HG03108 (cell line): Measurements from ENCODE around the gene XDH.

Experiments
- ATAC-seq: cut with Tn5 transposase; IDR thresholded peaks from one replicate; pipeline ENCODE4 v1.9.1; 2021; ENCODE audit warnings: moderate library complexity; ENCODE audit not compliant: unreplicated experiment

XDH gene

GRCh38 chr2:31404302-31404701, 10.2 kb downstream of the XDH start:
- no peak for ATAC-seq

- ATAC-seq = no peak
Measured at GRCh38 chr2:31402388-31402787, 12.2 kb downstream of the XDH start.

DNA sequence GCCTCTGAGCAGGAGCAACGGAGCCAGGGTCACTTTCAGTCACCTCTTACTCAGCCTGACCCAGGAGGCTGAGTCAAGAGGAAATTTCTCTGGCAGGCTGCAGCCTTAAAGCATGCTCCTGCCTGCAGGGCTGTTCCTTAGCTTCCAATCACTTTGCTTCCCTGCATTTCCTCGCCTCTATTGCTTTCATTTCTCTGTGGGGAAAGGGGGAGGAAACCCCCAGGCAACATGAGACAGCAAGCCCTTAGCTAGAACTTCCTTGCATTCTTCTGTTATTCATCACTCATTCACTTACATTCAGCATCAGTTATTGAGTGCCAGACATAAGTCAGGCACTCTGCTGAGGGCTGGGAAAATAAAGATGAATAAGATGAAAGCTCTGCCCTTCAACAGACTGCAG, 13.0 kb downstream of the XDH start:
- no peak for ATAC-seq

DNA sequence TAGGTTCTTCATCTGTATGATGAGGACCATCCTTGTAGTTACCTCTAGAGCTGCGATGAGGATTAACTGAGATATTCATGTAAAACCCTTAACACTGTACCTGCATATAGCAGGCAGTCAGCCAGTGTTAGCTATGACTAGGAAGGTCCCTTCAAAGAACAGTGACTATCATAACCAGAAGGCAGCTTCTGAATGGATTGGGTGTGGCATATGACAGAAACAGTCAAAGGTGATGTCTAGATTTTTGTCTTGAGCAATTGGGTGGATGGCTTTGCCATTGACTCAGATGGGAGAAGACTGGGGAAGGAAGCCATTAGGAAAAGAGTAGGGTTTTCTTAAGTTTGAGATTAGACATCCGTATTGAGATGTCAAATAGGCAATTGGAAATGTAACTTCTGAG, 15.7 kb downstream of the XDH start:
- ATAC-seq = no peak

- ATAC-seq = no peak
Measured at GRCh38 chr2:31397094-31397493, 17.4 kb downstream of the XDH start.

DNA sequence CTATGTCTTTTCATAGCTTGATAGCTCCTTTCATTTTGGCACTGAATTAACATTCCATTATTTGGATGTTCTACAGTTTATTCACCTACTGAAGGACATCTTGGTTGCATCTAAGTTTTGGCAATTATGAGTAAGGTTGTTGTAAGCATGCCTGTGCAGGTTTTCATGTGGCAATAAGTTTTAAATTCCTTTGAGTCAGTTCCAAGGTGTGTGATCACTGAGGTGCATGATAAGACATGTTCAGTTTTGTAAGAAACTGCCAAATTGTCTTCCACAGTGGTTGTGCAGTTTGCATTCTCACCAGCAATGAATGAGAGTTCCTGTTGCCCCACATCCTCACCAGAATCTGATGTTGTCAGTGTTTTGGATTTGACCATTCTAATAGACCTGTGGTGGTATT, 24.2 kb downstream of the XDH start:
- ATAC-seq = no peak

- no peak for ATAC-seq
Measured at GRCh38 chr2:31388736-31389135, 25.8 kb downstream of the XDH start.

DNA sequence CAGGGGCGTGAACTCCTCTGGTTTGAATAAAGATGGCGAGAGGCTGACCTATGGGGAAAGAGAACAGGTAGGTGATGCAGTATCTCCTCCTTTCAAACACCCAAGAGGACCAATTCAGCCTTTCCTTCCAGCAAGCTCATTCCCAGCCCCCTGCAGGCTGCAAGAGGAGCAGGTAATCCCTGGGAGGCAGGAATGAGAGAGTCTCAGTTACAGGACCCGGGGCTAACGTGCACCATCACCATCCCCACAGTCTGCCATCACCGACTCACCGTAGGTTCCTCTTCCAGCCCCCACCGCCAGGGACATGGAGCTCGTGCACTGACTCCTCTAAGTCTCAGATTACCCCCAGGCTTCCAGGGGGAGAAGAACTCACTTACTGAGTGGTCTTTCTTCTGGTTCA, 26.7 kb downstream of the XDH start:
- ATAC-seq = no peak

DNA sequence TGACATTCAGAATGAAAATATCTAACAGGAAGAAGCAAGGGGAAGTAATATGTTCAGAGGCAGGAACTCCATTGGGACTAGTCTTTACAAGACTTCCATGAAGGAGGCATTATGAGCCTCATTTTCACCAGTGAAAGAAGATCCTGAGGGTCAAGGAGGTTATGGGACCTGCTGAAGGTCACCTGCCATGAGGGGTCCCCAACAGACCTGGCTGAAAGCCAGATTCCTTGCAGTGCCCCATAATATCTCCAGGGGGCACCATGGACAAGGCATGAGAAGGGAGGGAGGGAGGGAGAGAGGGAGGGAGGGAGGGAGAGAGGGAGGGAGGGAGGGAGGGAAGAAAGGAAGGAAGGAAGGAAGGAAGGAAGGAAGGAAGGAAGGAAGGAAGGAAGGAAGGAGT, 27.9 kb downstream of the XDH start:
- no peak for ATAC-seq

DNA sequence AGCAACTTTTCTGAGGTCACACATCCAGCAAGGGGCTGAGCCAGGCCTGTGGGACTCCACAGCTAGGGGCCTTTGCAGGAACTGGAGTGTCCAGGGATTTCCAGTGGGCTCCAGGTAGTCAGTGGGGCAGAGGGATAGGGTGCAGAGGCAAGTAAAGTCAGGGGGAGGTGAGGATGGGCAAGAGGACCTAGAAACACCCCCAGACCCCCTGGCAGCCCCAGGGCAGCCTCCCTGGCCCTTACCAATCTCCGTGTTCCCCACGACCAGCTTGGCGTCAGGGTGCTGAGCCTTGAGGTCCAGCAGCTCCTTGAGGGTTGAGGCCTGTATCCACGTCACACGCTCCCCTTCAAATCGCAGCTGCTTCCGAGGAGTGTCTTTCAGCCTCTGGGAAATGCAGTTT, 28.4 kb downstream of the XDH start:
- no peak for ATAC-seq

DNA sequence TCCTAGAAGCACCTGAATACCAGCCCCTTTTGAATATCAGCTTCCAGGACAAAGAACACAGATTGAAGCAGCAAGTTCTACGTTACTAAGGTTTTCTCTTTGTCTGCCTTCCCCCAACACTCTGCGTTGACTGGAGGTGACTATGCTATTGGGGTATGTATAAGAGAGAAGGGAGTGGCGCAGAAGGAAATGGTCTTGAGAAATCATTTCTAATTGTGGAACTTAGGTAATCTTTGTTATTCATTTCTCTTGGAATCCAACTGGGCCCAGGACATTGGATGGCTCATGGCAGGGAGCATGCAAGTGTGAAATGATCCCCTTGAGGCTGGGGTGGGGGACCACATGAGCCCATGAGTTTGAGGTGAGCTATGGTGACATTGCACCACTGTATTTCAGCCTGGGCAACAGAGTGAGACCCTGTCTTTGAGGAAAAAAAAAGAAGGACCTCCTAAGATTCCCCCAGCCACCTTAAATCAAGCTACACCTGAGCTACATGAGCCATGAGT, 29.7 kb downstream of the XDH start:
- no peak for ATAC-seq

DNA sequence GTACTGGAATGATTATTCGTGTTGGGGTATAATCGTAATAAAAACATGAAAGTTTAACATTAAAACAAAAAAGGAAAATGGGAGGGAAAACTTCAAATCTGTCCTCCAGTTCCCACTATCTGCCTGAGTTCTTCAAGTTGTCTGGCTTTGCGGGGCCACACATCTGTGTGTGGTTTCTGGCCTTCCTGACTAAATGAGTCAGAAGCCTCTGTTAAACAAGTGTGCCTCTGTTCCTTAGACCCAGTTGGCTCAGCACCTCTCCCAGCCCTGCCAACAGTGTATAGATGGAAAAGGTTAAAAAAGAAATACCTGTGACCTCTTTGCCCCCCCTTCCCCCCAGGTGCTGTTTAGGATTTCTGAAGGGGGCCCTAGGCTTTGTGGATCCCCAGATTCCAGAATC, 30.2 kb downstream of the XDH start:
- no peak for ATAC-seq

GRCh38 chr2:31383471-31384153, 30.9 kb downstream of the XDH start:
- ATAC-seq = no peak

DNA sequence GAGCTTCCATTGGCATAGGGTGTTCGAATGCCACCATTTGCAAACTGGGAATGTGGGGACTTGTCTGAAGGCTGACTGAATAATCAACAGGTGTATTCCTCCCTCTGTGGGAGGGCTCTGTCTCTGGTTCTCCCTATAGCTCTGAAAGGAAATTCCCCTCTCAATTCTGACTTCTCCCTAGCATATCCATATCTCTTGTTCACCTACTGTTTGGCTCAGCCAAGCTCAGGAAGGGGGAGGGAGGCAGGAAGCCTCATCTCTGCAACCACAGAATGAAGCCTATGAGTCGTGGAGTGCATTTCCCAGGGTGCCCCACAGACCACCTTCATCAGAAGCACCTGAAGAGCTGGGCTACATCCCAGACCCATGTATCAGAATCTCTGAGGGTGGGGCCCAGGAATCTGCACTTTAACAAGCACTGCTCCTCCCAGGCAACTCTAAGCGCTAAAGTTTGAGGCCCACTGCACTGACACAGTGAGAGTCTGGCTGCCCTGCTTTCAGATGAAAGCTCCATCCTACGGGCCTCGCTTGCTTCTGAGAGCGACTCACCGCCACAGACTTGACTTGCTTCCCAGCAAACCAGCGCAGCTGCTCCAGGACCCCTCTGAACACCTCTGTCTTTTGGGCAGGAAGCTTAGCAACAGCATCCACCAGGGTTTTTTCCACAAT, 32.0 kb downstream of the XDH start:
- no peak for ATAC-seq

GRCh38 chr2:31381601-31382000, 32.9 kb downstream of the XDH start:
- ATAC-seq = no peak

- ATAC-seq = no peak
Measured at GRCh38 chr2:31380243-31380642, 34.3 kb downstream of the XDH start.

DNA sequence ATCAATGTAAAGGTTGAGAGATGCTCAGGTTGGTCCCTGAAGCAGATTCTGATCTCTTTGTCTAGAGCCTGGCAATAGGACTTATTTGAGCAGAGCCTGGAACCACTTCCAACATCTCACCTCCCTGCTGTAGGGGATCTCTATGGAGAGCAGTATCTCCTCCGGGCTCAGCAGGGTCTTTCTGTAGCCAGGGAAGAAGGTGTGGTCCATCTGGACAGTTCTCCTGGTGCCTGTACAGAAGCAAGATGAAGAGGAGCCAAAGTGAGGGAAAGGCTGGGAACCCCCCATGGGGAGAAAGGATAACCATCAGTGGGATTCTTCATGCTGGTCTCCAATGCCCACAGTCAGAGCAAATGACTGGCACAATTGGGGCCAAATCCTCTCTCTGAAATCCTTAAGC, 34.8 kb downstream of the XDH start:
- no peak for ATAC-seq

GRCh38 chr2:31378791-31379501, 35.6 kb downstream of the XDH start:
- ATAC-seq = no peak

- ATAC-seq = no peak
Measured at GRCh38 chr2:31378389-31378788, 36.2 kb downstream of the XDH start.

DNA sequence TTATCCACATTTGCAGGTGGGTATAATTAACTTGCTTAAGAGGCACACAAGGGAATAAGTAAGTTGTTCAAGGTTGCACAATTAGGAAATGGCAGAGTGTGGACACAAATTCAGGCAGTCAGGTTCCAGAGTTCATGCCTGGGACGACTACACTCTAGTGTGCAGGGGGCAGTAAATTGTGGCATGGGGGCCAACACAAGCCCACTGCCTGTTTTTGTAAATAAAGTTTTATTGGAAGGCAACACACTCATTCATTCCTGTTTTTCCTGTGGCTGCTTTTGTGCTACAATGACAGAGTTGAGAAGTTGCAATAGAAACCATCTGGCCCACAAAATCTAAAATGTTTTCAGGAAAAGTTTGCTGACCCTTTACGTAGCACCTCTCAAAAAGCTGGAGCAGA, 41.4 kb downstream of the XDH start:
- no peak for ATAC-seq

- no peak for ATAC-seq
Measured at GRCh38 chr2:31372097-31372496, 42.4 kb downstream of the XDH start.

DNA sequence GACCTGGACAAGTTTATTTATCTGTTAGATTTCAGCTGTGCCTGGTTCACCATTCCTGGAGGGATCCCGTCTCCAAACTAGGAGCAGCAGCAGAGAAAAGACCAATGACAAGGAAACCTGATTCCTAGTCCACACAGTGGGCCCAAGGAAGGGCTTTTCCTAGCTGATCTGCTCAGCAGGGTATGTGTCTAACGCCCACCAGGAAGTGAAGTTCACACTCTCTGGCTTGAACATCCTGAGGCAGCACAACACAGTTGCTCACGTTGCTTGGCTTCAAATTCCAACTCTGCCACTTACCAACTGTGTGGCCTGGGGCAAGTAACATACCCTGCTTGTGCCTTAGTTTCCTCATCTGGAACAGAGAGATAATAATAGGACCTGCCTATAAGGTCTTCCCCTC, 42.9 kb downstream of the XDH start:
- no peak for ATAC-seq
